ENCODE results near the gene PSMB5.

GRCh38 chr14:23015618-23016017 is 19.1 kb downstream of the PSMB5 start:
- no peak for TF ChIP-seq EP300 (IDR thresholded peaks at IDR 0.05; ENCODE audit: low read depth)
- no peak for TF ChIP-seq POLR2AphosphoS5 (IDR thresholded peaks at IDR 0.05)
- no peak for TF ChIP-seq CTCF (IDR thresholded peaks at IDR 0.05)
- no peak for TF ChIP-seq POLR2A (IDR thresholded peaks at IDR 0.05)
